D721Med (cell line): ENCODE data around the gene ADCY6.

Source experiments
- DNase-seq: peaks from one replicate; pipeline ENCODE4 v3.0.0; 2011; ENCODE audit warnings: low spot score; ENCODE audit not compliant: insufficient read length
- FAIRE-seq: peaks from 2 replicates; lab custom pipeline; 2011; peaks lifted over from hg19 to GRCh38; lab: Jason Lieb, UNC
- TF ChIP-seq, protein P1 (sequence below): IDR thresholded peaks from 2 replicates; pipeline ENCODE4 v1.5.1; 2012; ENCODE audit warnings: mild to moderate bottlenecking, control low read depth; ENCODE audit not compliant: insufficient read depth; ENCODE audit errors: missing control alignments

The ADCY6 gene

GRCh38 chr12:48782457-48783395 lies 6.2 kb downstream of the ADCY6 start:
- TF ChIP-seq, protein P1, sequence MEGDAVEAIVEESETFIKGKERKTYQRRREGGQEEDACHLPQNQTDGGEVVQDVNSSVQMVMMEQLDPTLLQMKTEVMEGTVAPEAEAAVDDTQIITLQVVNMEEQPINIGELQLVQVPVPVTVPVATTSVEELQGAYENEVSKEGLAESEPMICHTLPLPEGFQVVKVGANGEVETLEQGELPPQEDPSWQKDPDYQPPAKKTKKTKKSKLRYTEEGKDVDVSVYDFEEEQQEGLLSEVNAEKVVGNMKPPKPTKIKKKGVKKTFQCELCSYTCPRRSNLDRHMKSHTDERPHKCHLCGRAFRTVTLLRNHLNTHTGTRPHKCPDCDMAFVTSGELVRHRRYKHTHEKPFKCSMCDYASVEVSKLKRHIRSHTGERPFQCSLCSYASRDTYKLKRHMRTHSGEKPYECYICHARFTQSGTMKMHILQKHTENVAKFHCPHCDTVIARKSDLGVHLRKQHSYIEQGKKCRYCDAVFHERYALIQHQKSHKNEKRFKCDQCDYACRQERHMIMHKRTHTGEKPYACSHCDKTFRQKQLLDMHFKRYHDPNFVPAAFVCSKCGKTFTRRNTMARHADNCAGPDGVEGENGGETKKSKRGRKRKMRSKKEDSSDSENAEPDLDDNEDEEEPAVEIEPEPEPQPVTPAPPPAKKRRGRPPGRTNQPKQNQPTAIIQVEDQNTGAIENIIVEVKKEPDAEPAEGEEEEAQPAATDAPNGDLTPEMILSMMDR: no peak
- no peak for DNase-seq
- FAIRE-seq: no peak

GRCh38 chr12:48781750-48782456 lies 7.0 kb downstream of the ADCY6 start:
- FAIRE-seq (no peak), DNase-seq (no peak)
- TF ChIP-seq, protein P1: no peak

GRCh38 chr12:48780381-48781025 lies 8.4 kb downstream of the ADCY6 start:
- FAIRE-seq (no peak), DNase-seq (no peak)
- TF ChIP-seq, protein P1: no peak

- DNase-seq (no peak), FAIRE-seq (no peak)
- TF ChIP-seq, protein P1: no peak
Observed at GRCh38 chr12:48779869-48780268, 9.0 kb downstream of the ADCY6 start.

GRCh38 chr12:48777501-48778400 lies 11.1 kb downstream of the ADCY6 start:
- no peak for FAIRE-seq
- no peak for DNase-seq
- TF ChIP-seq, protein P1: no peak

DNA sequence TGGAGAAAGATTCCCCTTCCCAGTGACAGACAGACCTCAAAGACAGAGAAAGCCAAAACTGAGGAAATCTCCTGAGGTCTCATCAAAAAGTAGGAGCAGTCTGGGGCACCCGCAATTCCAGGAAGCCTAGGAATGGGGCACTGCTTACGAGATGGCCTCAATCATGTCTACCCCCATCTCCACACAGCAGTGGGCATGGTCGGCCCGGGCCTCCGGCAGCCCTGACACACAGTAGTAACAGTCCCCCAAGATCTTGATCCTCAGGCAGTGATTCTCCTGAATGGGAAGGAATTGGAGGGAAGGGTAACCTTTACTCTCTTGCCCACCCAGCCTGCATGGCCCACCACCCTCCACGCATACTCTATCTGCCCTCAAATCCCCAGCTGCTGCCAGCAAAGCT lies 11.9 kb downstream of the ADCY6 start:
- DNase-seq (no peak), FAIRE-seq (no peak)
- TF ChIP-seq, protein P1: no peak
